Globus pallidus (tissue), 1 donor: ENCODE measurements around the gene OXNAD1.
A peak's percentile ranks its signal among the peaks of the same experiment; 100 is the strongest.

Experiments used
- DNase-seq: peaks from one replicate; pipeline ENCODE4 v3.0.0-alpha.2; 2015; ENCODE audit warnings: low spot score

Gene OXNAD1, protein sequence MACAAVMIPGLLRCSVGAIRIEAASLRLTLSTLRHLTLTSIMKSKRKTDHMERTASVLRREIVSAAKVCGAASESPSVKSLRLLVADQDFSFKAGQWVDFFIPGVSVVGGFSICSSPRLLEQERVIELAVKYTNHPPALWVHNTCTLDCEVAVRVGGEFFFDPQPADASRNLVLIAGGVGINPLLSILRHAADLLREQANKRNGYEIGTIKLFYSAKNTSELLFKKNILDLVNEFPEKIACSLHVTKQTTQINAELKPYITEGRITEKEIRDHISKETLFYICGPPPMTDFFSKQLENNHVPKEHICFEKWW

GRCh38 chr3:16264708-16265454 lies at the start of gene OXNAD1, which contains the start of gene DPH3:
Gene OXNAD1 (plus strand): TSS chr3:16265212. CDS start chr3:16270953, 5,741 bp downstream.
Gene DPH3 (minus strand): TSS chr3:16264943. CDS start chr3:16264876, 67 bp downstream.
- DNase-seq, result peak; percentile 99

GRCh38 chr3:16216373-16216935 lies 48.6 kb upstream of the OXNAD1 start:
- no peak for DNase-seq

DNA sequence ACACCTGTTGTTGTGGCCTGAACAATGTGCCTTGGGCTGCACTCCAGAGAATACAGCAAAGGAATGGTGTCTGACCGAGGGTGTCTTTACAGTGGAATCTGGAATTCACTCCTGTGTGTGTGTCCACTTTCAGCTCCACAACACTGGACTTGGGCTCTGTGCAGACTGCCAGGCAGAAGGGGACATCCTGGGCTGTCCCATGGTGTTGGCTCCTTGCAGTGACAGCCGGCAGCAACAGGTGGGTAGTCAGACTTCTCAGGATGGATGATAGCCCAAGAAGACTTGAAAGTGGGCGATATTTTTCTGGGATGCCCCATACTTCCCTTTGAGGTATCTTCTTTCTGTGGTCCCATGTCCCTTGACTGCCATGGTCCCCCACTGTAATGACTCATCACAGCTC lies 45.2 kb upstream of the OXNAD1 start:
- DNase-seq, result no peak

GRCh38 chr3:16221990-16222389 lies 43.0 kb upstream of the OXNAD1 start:
- no peak for DNase-seq

DNA sequence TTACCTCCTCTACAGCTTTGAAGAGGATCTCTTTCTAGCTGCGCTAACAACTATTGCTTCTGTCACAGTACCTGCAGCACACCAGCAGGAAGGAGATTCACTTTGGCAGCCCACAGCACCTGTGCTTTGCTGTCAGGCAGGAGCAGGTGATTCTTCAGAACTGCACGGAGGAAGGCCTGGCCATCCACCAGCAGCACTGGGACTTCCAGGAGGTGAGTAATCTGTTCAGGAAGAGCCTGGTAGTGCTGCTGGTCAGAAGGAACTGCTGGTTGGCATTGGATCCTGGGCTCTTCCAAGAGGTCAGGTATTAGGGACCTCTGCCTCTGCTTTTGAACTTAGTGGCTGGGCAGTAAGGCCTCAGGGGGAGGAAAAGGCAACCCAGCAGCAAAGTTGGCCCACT lies 42.5 kb upstream of the OXNAD1 start:
- DNase-seq, result no peak

- no peak for DNase-seq
Observed at GRCh38 chr3:16224325-16224724, 40.7 kb upstream of the OXNAD1 start.

DNA sequence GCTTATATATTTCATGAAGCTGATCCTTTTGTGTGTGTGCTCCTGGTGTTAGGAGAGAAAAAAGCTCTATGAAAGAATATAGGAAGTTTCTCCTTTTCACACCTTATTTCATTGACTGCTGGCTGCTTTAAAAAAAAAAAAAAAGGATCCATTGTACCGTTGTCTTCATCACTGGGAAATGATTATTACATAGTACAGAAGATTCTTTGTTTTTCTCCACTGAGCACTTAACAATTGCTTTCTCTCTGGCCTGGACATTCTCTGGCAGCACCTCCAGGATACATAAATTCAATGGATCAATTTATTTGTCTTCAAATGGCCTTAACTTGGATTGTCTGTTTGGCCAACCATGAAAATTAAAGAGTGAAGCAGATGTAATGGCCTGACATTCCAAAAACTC lies 37.4 kb upstream of the OXNAD1 start:
- peak; percentile 59 for DNase-seq

DNA sequence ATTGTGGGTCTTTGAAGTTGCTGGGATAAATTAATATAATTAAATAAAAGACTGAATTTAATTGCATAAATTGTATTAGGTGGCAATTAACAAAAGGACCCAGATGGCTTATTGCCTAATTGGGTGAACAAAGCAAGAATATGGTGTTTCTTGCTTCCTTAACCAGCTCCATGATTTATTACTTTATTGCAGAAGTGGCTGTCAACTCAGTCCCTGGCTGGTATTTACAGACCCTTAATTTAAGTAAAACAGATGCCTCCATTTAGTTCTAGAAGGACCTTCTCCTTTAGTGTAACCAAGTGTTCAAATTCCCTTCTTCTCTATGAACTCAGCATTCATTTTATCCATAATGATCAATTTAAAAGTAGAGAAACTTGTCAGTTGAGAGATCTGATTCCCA lies 35.3 kb upstream of the OXNAD1 start:
- no peak for DNase-seq

DNA sequence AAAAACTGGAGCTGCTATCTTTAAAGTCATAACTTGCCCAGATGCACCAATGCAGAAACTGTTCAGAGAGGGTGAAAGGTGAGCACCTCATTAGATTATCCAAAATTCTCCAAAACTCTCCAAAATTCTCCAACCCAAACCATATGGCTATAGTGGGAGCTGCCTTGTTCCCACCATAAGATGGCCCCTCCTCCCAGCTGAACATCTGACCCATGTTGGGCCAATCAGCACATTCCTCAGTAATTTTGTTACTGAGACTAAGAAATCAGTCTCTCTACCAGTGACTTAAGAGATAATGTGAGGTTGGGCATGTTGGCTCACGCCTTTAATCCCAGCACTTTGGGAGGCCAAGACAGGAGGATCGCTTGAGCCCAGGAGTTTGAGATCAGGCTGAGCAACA lies 33.0 kb upstream of the OXNAD1 start:
- no peak for DNase-seq

DNA sequence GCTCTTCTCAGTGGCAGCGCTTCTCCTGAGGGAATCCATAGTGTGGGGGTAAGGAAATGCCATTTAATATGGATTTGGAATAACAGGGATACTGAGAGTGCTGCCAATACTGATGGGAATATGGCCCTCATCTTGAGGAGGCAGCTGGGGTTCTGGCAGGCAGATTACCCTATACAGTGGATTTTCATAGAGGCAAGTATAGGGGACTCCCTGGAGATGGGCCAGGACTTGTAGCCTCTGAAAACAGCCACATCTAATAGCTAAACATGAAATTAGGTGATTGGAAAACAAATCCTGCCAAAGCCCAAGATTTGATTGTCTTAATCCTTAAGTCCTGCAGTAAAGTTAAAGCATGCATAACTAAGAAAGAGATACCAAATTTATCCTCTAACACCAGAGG lies 31.2 kb upstream of the OXNAD1 start:
- DNase-seq, result no peak

- no peak for DNase-seq
Observed at GRCh38 chr3:16234281-16234680, 30.7 kb upstream of the OXNAD1 start.

- DNase-seq, result no peak
Observed at GRCh38 chr3:16236030-16236639, 28.9 kb upstream of the OXNAD1 start.

- DNase-seq, result no peak
Observed at GRCh38 chr3:16236856-16237393, 28.1 kb upstream of the OXNAD1 start.

GRCh38 chr3:16239086-16239770 lies 25.8 kb upstream of the OXNAD1 start:
- no peak for DNase-seq

GRCh38 chr3:16239780-16240179 lies 25.2 kb upstream of the OXNAD1 start:
- no peak for DNase-seq

DNA sequence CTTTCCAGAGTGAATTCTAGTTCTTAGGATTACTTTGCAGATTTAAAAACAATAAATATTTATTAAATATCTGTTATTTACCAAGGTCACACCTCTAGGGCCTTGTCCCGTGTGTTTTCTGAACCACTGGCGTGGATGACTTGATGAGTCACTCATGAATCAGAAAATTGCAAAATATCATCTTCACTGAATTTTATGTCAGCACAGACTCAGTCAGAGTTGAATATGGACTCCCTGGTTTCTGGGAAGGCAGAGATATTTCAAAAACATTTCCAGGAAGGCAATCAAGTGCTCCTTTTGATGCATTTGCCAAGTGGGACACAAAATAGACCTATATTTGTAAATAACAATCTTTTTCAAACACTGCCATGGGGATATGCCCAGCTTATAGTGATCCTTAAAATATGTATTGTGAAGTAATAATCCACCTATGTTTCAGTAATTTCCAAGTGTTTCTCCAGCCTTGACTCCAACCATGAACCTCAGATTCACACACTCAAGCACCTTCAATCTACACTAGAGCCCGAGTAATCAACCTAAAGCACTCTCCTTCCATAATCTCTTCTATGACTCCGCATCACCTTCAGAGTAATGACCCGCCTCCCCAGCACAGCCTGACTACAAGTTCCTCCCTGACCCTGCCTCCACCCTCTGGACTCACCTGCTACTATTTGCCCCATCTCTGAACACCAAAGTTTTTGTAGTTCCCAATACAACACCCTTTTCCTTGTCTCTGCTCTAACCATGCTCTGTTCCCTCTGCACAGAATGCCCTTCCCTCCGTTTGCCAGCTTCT lies 24.6 kb upstream of the OXNAD1 start:
- DNase-seq, result no peak

DNA sequence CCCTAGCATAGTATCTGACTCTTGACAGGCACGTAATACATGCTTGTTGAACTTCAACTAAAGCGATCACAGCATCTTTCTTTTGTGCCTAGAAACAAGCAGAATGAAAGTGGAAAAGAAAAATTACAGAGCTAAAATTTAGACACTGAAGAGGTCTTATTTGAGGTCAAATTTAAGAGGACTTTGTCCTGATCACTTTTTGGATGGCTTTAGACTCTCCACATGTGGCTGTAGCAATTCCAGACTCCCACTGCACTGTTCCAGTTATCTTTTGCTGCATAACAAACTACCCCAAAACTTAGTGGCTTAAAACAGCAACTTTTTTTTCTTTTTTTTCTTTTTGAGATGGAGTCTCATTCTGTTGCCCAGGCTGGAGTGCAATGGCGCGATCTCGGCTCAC lies 23.8 kb upstream of the OXNAD1 start:
- DNase-seq, result no peak

DNA sequence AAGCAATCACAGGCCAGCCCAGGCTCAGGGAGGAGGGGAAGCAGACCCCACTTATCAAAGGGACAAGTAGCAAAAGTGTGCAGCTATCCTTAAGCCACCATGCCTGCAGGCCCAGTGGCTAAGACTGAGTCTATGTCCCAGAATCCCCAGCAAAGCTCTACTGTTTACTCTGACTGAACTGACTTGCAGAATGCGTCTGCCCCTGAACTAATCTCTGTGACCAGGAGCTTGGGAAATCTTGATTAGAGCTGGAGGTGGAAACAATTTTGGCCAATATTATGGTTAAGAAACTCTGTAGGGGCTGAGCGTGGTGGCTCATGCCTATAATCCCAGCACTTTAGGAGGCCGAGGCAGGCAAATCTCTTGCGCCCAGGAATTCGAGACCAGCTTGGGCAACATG lies 22.8 kb upstream of the OXNAD1 start:
- DNase-seq, result no peak

GRCh38 chr3:16243706-16244490 lies 21.1 kb upstream of the OXNAD1 start:
- no peak for DNase-seq

GRCh38 chr3:16245609-16246008 lies 19.4 kb upstream of the OXNAD1 start:
- no peak for DNase-seq
